WTC11 (cell line): ENCODE data around the gene CYP11A1.

Source experiments
- FOXJ3 ChIP-seq: sonication (generic); formaldehyde crosslinking; IDR thresholded peaks from 2 replicates; pipeline ENCODE4 v1.9.0; 2021; ENCODE audit warnings: missing genetic modification reagents, mild to moderate bottlenecking, borderline replicate concordance
- SMAD3 ChIP-seq: sonication (generic); formaldehyde crosslinking; IDR thresholded peaks from 2 replicates; pipeline ENCODE4 v1.8.0; 2022; ENCODE audit warnings: missing genetic modification reagents, mild to moderate bottlenecking, borderline replicate concordance
- TEAD4 ChIP-seq: sonication (generic); formaldehyde crosslinking; IDR thresholded peaks from 2 replicates; pipeline ENCODE4 v1.8.0; 2022; ENCODE audit warnings: mild to moderate bottlenecking, missing genetic modification reagents
- TF ChIP-seq, protein P1 (sequence below): fragments of 200-600 bp; IDR thresholded peaks from 2 replicates; pipeline ENCODE4 v1.8.0; 2022; ENCODE audit warnings: antibody characterized with exemption
- TF ChIP-seq, protein P2 (sequence below): sonication (generic); formaldehyde crosslinking; IDR thresholded peaks from 2 replicates; pipeline ENCODE4 v1.8.0; 2022; ENCODE audit warnings: mild to moderate bottlenecking, missing genetic modification reagents
- TF ChIP-seq, protein P3 (sequence below): sonication (generic); formaldehyde crosslinking; IDR thresholded peaks from 2 replicates; pipeline ENCODE4 v1.8.1; 2022; ENCODE audit warnings: mild to moderate bottlenecking, moderate library complexity, missing genetic modification reagents
- TF ChIP-seq, protein P4 (sequence below): sonication (generic); formaldehyde crosslinking; IDR thresholded peaks from 2 replicates; pipeline ENCODE4 v1.8.1; 2022; ENCODE audit warnings: mild to moderate bottlenecking, missing genetic modification reagents, moderate library complexity, borderline replicate concordance
- TF ChIP-seq, protein P5 (sequence below): sonication (generic); formaldehyde crosslinking; IDR thresholded peaks from 2 replicates; pipeline ENCODE4 v1.8.0; 2023; ENCODE audit warnings: missing genetic modification reagents
- TF ChIP-seq, protein P6 (sequence below): sonication (generic); formaldehyde crosslinking; IDR thresholded peaks from 2 replicates; pipeline ENCODE4 v1.8.1; 2023; ENCODE audit warnings: mild to moderate bottlenecking, missing genetic modification reagents
- TF ChIP-seq, protein P7 (sequence below): fragments of 250-450 bp; sonication (Bioruptor Pico); conservative IDR thresholded peaks from 2 replicates; pipeline ENCODE4 v1.9.0; 2021; ENCODE audit warnings: mild to moderate bottlenecking
- TF ChIP-seq, protein P8 (sequence below): sonication (generic); formaldehyde crosslinking; IDR thresholded peaks from 2 replicates; pipeline ENCODE4 v1.8.1; 2023; ENCODE audit warnings: mild to moderate bottlenecking, missing genetic modification reagents, borderline replicate concordance

DNA sequence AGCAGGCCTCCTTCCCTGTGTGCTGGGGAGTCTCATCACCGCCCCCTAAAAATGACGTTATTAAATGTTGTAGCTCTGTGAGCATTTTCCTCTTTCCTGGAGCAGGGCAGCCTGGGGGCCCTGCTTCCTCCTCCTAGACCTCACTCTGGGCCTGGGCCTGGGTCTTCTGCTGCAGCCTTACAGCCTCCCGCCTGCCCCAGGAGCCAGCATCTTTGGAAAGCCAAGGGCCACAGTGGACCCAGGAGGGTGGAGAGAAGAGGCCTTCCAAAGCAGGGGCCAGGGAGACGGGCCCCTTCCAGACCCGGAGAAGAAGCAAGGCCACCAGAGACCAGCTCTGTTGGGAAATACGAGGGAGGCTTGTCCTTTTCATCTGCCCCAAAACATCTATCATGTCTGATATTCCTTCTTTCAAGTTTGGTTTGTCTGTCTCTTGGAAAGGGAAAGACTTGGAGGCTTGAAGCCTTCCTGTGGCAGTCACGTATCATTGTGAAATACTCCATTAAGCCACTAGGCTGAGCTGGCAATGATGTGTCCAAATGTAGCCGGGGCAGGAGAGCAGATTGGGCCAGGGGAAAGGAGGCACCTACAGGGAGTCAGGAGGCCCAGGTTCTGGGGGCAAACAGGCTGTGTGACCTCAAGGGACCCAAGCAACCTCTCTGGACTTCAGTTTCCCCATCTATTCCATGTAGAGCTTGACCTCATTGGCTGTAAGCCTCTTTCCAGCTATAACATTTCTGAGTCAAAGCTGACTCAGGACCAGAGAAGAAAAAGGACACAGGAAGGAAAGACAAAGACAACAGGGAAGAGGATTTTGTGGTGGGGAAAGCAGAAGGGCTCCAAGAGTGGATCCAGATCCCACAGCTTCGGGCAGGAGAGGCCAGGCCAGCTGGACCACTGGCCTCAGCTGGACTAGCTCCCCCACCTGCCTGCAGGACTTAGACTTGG is 31.1 kb downstream of the CYP11A1 start:
- TF ChIP-seq, protein P1, sequence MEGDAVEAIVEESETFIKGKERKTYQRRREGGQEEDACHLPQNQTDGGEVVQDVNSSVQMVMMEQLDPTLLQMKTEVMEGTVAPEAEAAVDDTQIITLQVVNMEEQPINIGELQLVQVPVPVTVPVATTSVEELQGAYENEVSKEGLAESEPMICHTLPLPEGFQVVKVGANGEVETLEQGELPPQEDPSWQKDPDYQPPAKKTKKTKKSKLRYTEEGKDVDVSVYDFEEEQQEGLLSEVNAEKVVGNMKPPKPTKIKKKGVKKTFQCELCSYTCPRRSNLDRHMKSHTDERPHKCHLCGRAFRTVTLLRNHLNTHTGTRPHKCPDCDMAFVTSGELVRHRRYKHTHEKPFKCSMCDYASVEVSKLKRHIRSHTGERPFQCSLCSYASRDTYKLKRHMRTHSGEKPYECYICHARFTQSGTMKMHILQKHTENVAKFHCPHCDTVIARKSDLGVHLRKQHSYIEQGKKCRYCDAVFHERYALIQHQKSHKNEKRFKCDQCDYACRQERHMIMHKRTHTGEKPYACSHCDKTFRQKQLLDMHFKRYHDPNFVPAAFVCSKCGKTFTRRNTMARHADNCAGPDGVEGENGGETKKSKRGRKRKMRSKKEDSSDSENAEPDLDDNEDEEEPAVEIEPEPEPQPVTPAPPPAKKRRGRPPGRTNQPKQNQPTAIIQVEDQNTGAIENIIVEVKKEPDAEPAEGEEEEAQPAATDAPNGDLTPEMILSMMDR = no peak
- TF ChIP-seq, protein P2, sequence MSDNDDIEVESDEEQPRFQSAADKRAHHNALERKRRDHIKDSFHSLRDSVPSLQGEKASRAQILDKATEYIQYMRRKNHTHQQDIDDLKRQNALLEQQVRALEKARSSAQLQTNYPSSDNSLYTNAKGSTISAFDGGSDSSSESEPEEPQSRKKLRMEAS (CRISPR knock-in tag) = no peak
- TF ChIP-seq, protein P3, sequence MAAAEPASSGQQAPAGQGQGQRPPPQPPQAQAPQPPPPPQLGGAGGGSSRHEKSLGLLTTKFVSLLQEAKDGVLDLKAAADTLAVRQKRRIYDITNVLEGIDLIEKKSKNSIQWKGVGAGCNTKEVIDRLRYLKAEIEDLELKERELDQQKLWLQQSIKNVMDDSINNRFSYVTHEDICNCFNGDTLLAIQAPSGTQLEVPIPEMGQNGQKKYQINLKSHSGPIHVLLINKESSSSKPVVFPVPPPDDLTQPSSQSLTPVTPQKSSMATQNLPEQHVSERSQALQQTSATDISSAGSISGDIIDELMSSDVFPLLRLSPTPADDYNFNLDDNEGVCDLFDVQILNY (CRISPR knock-in tag) = no peak
- TF ChIP-seq FOXJ3 (no peak), SMAD3 (no peak), TEAD4 (CRISPR knock-in tag) (no peak)
- TF ChIP-seq, protein P4, sequence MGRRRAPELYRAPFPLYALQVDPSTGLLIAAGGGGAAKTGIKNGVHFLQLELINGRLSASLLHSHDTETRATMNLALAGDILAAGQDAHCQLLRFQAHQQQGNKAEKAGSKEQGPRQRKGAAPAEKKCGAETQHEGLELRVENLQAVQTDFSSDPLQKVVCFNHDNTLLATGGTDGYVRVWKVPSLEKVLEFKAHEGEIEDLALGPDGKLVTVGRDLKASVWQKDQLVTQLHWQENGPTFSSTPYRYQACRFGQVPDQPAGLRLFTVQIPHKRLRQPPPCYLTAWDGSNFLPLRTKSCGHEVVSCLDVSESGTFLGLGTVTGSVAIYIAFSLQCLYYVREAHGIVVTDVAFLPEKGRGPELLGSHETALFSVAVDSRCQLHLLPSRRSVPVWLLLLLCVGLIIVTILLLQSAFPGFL (CRISPR knock-in tag) = no peak
- TF ChIP-seq, protein P5, sequence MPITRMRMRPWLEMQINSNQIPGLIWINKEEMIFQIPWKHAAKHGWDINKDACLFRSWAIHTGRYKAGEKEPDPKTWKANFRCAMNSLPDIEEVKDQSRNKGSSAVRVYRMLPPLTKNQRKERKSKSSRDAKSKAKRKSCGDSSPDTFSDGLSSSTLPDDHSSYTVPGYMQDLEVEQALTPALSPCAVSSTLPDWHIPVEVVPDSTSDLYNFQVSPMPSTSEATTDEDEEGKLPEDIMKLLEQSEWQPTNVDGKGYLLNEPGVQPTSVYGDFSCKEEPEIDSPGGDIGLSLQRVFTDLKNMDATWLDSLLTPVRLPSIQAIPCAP (CRISPR knock-in tag) = no peak
- TF ChIP-seq, protein P6, sequence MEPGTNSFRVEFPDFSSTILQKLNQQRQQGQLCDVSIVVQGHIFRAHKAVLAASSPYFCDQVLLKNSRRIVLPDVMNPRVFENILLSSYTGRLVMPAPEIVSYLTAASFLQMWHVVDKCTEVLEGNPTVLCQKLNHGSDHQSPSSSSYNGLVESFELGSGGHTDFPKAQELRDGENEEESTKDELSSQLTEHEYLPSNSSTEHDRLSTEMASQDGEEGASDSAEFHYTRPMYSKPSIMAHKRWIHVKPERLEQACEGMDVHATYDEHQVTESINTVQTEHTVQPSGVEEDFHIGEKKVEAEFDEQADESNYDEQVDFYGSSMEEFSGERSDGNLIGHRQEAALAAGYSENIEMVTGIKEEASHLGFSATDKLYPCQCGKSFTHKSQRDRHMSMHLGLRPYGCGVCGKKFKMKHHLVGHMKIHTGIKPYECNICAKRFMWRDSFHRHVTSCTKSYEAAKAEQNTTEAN (CRISPR knock-in tag) = no peak
- TF ChIP-seq, protein P7, sequence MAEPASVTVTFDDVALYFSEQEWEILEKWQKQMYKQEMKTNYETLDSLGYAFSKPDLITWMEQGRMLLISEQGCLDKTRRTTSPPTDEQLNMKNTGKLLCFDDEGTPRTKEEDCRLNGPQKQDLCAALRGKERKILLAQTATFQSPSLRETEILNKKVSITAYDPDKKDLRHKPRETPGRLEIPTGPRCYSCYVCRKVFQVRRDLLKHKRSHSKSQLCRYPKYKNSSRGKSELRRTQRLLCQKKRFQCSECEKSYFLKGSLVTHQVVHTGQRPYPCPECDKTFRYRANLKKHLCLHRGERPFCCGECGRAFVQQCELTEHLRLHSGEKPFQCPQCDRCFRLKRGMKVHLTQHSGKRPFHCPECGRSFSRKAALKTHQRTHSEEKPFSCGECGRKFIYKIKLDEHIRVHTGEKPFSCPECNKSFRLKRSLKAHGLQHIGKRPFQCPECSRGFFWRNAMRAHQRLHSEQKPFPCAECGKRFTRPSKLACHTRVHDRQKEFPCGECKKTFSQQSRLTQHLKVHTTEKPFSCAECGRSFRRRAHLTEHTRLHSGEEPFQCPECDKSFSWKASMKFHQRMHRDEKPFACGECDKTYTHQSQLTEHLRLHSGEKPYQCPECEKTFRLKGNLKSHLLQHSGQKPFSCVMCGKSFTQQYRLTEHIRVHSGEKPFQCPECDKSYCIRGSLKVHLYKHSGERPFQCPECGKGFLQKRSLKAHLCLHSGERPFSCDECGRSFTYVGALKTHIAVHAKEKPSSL (CRISPR knock-in tag) = no peak
- TF ChIP-seq, protein P8, sequence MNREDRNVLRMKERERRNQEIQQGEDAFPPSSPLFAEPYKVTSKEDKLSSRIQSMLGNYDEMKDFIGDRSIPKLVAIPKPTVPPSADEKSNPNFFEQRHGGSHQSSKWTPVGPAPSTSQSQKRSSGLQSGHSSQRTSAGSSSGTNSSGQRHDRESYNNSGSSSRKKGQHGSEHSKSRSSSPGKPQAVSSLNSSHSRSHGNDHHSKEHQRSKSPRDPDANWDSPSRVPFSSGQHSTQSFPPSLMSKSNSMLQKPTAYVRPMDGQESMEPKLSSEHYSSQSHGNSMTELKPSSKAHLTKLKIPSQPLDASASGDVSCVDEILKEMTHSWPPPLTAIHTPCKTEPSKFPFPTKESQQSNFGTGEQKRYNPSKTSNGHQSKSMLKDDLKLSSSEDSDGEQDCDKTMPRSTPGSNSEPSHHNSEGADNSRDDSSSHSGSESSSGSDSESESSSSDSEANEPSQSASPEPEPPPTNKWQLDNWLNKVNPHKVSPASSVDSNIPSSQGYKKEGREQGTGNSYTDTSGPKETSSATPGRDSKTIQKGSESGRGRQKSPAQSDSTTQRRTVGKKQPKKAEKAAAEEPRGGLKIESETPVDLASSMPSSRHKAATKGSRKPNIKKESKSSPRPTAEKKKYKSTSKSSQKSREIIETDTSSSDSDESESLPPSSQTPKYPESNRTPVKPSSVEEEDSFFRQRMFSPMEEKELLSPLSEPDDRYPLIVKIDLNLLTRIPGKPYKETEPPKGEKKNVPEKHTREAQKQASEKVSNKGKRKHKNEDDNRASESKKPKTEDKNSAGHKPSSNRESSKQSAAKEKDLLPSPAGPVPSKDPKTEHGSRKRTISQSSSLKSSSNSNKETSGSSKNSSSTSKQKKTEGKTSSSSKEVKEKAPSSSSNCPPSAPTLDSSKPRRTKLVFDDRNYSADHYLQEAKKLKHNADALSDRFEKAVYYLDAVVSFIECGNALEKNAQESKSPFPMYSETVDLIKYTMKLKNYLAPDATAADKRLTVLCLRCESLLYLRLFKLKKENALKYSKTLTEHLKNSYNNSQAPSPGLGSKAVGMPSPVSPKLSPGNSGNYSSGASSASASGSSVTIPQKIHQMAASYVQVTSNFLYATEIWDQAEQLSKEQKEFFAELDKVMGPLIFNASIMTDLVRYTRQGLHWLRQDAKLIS (CRISPR knock-in tag) = no peak
